ENCODE data around the gene TTC34. TPM values are rescaled to one million over a fixed set of nuclear protein-coding genes. Genes with fewer than 3 reads are reported as not detected.

The TTC34 gene
- total and polyA plus RNA-seq, 2 experiments from 2014 or later: 0.08 to 0.35 TPM

DNA sequence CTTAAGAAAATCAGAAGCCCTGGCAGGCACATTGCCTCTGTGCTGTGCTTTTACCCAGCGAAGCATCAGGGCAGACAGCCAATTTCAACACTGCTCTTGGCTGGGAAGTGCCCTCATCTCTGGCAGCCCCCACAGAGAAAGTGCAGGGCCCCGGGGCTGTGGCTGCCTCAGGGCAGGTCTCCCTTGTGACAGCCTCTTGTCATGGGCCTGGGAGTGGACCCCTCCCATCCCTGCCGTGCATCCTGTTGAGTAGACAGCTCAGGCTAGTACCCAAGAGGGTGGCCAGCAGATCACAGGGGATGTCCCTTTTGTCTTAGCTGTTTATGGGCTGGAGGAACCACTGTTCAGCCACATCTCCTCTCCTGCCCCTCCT lies 23.3 kb downstream of the TTC34 start:
- H3K4me1 ChIP-seq (ENCODE audit: insufficient read depth): no peaks in the 10 kb centered on the region
- no peak for ATAC-seq
- no peaks in the 10 kb centered on the region for H3K4me1 Mint-ChIP-seq
- H2AFZ ChIP-seq: no peak overlapping the region
- H3K9me2 ChIP-seq (ENCODE audit: insufficient read depth): no peaks in the 10 kb centered on the region
- H3K4me3 ChIP-seq: no peak overlapping the region
- no peak for DNase-seq (ENCODE audit: low spot score)
- peaks cover 64% of the 10 kb centered on the region for H3K9me3 Mint-ChIP-seq
- no peak overlapping the region for H3K4me3 Mint-ChIP-seq
- peaks cover 14% of the 10 kb centered on the region; the same call in 2 of the 3 replicates for H3K36me3 Mint-ChIP-seq (ENCODE audit: low read depth)
- no peak overlapping the region for H3K27ac Mint-ChIP-seq
- H3K27ac ChIP-seq (ENCODE audit: low read depth): no peak overlapping the region
- TF ChIP-seq POLR2AphosphoS5 (IDR thresholded peaks at IDR 0.05; ENCODE audit: low read depth) (no peak), EZH2phosphoT487 (IDR thresholded peaks at IDR 0.05; ENCODE audit: unreplicated experiment) (no peak), ZNF331 (CRISPR knock-in tag; IDR thresholded peaks at IDR 0.05; ENCODE audit: low read depth) (no peak), ZNF462 (CRISPR knock-in tag; IDR thresholded peaks at IDR 0.05) (no peak), CTCF (conservative IDR thresholded peaks at IDR 0.05; ENCODE audit: low read depth in 2 of 2) (no peak), ZNF114 (CRISPR knock-in tag; IDR thresholded peaks at IDR 0.05) (no peak)
- TF ChIP-seq, protein P1, sequence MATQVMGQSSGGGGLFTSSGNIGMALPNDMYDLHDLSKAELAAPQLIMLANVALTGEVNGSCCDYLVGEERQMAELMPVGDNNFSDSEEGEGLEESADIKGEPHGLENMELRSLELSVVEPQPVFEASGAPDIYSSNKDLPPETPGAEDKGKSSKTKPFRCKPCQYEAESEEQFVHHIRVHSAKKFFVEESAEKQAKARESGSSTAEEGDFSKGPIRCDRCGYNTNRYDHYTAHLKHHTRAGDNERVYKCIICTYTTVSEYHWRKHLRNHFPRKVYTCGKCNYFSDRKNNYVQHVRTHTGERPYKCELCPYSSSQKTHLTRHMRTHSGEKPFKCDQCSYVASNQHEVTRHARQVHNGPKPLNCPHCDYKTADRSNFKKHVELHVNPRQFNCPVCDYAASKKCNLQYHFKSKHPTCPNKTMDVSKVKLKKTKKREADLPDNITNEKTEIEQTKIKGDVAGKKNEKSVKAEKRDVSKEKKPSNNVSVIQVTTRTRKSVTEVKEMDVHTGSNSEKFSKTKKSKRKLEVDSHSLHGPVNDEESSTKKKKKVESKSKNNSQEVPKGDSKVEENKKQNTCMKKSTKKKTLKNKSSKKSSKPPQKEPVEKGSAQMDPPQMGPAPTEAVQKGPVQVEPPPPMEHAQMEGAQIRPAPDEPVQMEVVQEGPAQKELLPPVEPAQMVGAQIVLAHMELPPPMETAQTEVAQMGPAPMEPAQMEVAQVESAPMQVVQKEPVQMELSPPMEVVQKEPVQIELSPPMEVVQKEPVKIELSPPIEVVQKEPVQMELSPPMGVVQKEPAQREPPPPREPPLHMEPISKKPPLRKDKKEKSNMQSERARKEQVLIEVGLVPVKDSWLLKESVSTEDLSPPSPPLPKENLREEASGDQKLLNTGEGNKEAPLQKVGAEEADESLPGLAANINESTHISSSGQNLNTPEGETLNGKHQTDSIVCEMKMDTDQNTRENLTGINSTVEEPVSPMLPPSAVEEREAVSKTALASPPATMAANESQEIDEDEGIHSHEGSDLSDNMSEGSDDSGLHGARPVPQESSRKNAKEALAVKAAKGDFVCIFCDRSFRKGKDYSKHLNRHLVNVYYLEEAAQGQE (IDR thresholded peaks at IDR 0.05; ENCODE audit: unreplicated experiment): no peak
- TF ChIP-seq, protein P2, sequence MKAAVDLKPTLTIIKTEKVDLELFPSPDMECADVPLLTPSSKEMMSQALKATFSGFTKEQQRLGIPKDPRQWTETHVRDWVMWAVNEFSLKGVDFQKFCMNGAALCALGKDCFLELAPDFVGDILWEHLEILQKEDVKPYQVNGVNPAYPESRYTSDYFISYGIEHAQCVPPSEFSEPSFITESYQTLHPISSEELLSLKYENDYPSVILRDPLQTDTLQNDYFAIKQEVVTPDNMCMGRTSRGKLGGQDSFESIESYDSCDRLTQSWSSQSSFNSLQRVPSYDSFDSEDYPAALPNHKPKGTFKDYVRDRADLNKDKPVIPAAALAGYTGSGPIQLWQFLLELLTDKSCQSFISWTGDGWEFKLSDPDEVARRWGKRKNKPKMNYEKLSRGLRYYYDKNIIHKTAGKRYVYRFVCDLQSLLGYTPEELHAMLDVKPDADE (IDR thresholded peaks at IDR 0.05): no peak
- no peak overlapping the region for H3K4me2 ChIP-seq
- H3K27me3 ChIP-seq (ENCODE audit: insufficient read depth): no peaks in the 10 kb centered on the region
- peaks cover 3% of the 10 kb centered on the region for H3K27me3 Mint-ChIP-seq (ENCODE audit: insufficient read depth, low read depth, poor library complexity)
- no peaks in the 10 kb centered on the region for H3F3A ChIP-seq (replicated peaks; ENCODE audit: low read depth)
- H3K36me3 ChIP-seq (ENCODE audit: insufficient read depth): no peaks in the 10 kb centered on the region
- no peaks in the 10 kb centered on the region for H3K79me2 ChIP-seq (replicated peaks; ENCODE audit: insufficient read depth)
- H4K20me1 ChIP-seq (replicated peaks; ENCODE audit: insufficient read depth): no peaks in the 10 kb centered on the region
